GM21381 (cell line): ENCODE data around the gene CSAD.
A peak's percentile ranks its signal among the peaks of the same experiment; 100 is the strongest.
"Not testable (repeated sequence)": the region's sequence is repeated elsewhere in the genome, so short reads cannot be mapped to it uniquely, and the experiment has no call there.

ENCODE experiments used
- ATAC-seq: cut with Tn5 transposase; IDR thresholded peaks from one replicate; pipeline ENCODE4 v1.9.1; 2021; ENCODE audit warnings: mild to moderate bottlenecking, moderate library complexity; ENCODE audit not compliant: unreplicated experiment

Gene CSAD

DNA sequence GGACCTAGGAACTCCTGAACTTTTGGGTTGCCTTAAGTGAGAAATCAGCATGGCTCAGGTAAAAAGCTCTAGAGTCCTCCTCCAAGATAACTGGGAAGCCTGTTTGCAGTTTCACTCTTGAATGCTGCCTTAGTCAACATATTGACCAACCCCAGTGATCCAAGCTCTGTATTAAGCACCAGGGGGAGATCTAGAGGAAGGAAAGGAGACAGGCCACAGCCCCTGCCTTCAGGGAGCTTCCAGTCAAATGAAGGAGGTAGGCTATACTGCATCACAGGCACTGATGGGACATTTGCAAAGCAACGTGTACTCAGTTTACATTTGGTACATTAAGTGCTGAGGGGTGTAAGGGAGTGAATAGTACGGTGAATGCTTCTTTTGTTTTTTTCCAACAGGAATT is 1.2 kb upstream of the CSAD start:
- no peak for ATAC-seq

DNA sequence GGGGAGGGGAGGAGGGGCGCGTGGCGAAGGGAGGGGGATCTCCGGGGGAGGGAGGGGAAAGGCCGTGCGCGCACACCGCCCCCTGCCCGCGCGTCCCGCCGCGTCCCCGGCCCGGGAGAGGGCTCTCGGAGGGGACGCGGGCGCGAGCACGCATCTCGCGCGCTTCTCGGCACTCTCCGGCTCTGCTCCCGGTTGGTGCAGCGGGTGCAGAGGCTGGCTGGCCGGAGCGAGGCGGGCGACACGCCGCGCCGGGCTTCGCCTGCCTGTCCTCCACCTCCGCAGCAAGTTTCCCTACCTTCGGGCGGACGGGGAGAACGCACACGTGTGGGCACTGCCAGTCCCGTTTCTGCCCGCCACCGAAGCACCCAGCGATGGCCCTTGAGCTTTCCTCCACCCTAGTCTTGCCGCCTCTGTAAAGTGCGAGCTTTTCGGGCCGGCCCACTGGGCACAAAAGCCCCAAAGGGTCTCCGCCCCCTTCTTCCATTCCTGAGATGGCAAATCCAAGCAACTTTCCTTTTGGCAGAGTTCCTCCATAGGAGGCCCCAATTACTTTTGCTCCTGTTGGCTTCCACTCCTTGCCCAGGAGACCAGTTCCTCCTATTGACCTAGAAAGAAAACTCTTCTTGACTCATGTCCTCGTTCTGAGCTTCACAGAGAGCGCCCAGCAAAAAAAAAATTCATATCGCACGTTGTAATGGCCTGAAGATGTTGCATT is 363 bp upstream of the CSAD start:
- ATAC-seq, result peak; percentile 45

DNA sequence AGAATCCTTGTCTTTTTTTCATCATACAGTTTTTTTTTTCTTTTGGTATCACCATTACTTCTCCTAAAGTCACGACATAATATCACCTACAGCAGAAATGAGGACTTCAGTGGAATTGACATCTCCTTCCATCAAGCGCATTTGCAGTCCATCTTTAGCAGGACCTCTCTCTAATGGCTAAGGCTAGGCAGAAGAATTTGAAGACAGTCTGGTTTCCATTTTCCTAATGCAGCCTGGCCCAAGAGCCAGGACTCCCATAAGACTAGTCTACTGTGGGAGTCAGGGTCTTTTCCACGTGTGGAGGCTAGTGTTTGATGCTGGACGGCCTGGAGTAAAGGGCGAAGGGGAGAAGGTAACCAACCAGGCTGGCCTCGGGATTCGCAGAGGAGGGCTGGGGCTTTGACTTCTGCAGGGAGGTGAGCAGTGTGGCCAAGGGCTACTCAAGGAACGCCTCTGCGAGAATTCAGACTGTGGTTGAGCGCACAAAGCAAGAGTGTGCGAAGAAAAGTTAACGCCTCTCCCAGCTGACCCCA is 972 bp downstream of the CSAD start:
- ATAC-seq, result peak; percentile 3

DNA sequence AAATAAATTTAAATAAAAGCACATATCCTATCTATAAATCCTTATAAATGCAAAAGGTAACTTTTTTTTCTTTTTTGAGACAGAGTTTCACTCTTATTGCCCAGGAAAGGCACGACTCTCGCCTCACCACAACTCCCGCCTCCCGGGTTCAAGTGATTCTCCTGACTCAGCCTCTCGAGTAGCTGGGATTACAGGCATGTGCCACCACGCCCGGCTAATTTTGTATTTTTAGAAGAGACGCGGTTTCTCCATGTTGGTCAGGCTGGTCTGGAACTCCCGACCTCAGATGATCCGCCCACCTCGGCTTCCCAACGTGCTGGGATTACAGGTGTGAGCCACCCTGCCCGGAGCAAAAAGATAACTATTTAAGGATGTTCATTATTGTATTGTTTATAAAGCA is 1.9 kb downstream of the CSAD start:
- not testable (repeated sequence) for ATAC-seq

DNA sequence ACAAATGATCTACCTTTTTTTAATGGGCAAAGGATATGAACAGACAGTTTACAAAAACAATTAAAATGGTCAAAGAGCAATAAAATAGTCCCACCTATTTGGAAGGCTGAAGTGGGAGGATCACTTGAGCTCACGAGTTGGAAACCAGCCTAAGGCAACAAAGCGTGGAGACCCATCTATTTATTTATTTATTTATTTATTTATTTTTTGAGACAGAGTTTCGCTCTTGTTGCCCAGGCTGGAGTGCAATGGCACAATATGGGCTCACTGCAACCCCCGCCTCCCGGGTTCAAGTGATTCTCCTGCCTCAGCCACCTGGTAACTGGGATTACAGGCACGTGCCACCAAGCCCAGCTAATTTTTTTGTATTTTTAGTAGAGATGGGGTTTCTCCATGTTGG is 3.3 kb downstream of the CSAD start:
- ATAC-seq, result not testable (repeated sequence)

DNA sequence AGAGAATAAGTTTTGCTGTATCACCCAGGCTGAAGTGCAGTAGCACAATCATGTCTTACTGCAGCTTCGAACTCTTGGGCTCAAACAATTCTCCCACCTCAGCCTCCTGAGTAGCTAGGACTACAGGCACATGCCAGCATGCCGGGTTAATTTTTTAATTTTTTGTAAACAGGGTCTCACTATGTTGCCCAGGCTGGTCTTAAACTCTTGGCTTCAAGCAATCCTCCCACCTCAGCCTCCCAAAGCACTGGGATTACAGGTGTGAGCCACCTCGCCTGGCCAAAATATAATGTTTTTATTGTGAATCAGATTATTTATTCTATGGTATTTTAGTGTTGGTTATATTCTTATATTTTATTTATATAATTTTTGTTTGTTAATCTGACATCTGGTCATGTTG is 4.0 kb downstream of the CSAD start:
- no peak for ATAC-seq

DNA sequence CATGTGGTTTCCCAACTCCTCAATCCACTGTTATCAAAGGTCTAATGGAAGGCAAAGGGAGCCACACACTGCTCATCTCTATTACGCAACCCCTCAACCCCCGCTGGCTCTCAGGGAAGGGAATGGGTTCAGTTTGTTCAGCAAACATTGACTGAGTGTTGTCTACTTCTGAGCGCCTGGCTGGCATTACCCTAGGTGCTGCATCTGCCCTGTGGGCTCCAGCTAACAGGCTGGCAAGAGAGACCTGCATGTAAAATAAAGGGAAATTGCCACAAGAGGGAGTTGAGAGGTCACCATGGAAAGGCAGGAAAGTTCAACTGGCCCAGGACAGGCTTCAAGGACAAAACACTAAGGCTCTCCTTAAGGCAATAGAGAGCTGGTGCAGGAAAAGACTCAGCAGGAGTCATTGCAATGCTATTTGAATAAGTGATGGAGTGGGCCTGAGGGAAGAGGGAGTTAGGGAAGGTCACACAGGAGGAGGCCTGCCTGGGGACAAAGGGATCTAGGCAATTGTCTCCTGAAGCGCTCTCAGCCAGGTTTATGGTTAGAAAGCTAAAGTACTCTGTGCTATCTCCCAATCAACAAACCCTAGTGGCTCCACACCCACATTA is 5.7 kb downstream of the CSAD start:
- no peak for ATAC-seq

DNA sequence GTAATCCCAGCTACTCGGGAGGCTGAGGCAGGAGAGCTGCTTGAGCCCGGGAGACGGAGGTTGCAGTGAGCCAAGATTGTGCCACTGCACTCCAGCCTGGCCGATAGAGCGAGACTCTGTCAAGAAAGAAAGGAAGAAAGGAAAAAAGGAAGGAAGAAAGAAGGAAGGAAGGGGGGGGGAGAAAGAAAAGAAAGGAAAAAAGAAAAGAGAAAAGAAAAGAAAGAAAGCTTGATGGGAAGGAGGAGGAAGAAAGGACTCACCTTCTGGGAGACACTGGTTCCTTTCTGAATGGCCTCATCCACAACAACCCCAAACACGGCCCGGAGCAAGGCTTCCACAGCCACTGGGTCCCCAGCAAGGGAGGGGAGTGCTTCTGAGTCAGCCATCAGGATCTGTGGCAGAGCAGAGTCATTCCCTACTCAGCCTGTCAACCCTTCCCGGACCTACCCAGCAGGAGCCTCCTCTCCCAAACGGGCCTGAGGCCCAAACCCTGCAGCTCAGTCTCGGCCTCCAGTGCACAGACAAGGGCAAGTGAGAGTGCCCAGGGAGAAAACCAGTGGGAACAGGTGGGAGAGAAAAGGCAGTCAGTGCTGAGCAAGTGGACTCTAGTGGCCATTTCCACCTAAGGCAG is 7.5 kb downstream of the CSAD start:
- ATAC-seq, result no peak

DNA sequence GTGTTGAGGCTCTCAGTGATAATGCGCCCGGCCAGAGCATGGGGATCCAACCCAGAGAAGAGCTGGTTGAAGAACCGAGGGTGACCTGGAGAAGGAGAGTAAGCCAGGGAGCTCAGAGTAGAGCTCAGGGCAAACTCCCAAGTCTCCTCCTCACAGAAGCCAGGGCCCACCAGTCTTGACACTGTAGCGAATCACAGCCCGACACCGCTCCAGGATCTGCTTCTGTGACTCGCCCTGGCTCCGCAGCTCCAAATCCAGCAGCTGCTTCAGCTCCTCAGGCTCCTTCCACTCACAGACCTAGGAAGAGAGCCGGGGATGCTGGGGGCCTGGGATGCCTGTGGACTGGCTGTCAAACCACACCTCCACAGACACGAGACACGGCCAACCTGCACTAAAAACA is 8.4 kb downstream of the CSAD start:
- ATAC-seq, result no peak

DNA sequence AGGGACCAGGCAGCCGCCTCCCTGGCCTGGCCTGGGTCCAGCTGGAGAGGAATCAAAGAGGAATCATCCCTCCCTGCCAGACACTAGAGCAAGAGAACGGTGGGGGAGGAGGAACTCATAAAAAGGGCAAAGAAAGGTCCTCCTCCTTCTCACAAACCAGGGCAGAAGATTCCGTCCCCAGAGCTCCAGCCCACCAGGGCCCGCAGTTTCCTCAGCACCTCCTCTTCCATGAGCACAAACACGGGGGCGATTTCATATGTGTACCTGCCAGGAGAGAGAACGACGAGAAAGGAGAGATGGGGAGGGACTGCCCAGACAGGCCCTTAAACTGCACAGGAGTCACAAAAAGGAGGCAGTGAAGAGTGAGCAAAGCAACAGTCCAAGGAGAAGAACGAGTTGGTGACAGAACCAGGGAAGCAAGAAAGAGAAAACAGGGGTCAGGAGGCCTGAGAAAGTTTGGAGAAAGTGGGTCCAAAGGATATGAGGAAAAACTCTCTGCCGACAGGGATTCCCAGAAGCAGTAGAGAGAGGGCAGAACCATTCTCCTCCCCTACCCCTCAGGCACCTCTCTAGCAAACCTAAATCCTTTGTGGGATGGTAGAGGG is 8.9 kb downstream of the CSAD start:
- no peak for ATAC-seq

DNA sequence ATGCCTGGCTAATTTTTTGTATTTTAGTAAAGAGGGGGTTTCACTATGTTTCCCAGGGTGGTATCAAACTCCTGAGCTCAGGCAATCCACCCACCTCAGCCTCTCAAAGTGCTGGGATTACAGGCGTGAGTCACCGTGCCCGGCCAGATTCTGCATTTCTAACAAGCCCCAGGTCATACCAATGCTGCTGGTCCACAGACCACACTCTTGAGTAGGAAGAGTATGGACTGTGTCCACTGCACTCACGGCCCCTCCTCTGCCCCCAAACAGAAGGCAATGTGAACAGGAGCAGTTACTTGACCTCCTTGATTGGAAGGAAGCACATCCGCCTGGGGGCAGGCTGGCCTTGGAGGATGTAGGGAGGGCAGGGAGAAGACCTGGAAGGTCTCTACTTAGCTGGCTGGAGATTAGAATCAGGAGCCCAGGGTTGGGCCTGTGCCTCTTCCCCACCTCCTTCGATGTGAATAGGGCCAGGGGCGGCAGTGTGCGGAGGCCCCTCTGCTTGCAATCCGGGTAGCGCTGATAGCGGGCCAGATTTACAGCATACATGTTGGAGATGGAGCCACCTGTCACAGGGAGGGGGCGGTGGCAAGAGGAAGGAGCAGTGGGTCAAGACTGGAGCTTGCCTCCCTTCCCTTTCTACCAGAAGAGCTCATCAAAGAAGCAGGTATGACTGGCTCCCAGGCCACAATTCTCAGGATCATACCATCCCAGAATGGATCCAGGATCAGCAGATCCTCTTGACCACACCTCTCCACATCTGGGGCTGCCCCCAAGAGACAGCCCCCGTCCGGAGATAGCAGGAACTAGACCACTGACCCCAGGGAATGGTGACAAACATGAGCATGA is 9.6 kb downstream of the CSAD start:
- no peak for ATAC-seq

DNA sequence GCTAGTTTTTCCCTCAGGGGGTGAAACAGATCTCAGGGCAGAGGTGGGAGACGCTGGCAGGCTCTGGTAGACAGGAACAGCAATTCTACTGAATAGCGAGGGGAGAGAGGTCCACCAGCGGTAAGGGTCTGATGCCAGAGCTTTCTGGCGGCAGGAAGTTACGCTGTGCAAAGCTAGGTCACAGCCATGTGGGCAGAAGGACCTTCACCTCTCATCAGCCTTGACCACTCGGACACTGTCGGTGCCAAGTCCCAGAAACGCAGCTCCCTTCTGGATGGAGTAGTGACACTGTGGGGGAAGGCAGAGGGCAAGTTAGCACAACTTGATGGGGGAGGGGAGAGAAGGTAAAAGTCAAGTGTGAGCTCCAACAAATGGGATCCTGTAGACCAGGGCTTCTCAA is 10.5 kb downstream of the CSAD start:
- no peak for ATAC-seq

DNA sequence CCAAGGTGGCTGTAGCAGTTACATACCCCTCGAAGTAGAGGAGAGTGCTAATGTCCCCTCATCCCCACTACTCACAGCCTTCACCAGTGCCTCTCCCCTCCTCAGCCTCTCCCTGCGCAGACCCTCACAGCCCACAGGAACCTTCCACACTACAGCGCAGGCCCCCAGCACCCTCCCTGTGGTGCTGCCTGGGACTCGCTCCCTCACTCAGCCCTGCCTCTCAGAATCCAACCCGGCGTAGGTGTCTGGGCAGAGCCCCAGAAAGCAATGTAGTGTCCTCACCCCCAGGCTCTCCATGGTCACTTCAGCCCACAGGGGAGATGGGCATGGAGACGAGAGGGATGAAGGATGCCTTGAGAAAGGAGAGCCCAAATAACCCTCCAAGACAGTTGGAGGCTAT is 11.1 kb downstream of the CSAD start:
- no peak for ATAC-seq

DNA sequence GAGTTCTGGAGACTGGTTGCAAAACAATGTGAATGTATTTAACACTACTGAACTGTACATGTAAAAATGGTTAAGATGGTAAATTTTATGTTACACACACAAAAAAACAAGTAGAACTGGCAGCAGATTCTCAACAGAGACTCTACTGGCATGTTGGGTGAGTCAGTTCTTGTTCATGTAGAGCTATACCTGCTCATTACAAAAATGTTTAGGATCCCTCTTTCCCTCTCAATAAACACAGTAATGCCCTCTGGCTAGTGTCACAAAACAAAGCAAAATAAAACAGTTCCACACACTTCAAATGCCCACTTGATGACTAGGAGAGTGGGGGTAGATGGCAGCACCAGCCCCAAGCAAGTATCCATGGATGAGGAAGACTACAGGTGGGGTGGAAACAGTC is 13.9 kb downstream of the CSAD start:
- ATAC-seq, result no peak

DNA sequence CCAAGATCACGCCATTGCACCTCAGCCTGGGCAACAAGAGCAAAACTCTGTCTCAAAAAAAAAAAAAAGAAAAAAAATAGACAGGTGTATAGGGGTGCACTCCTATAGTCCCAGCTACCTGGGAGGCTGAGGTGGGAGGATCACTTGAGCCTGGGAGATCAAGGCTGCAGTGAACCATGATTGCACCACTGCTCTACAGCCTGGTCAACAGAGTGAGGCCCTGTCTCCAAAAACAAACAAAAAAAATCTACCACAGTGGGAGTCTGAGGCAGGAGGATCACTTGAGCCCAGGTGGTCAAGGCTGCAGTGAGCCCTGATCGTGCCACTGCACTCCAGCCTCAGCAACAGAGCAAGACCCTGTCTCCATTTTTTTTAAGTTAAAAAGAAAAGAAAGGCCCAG is 17.7 kb downstream of the CSAD start:
- ATAC-seq, result not testable (repeated sequence)

DNA sequence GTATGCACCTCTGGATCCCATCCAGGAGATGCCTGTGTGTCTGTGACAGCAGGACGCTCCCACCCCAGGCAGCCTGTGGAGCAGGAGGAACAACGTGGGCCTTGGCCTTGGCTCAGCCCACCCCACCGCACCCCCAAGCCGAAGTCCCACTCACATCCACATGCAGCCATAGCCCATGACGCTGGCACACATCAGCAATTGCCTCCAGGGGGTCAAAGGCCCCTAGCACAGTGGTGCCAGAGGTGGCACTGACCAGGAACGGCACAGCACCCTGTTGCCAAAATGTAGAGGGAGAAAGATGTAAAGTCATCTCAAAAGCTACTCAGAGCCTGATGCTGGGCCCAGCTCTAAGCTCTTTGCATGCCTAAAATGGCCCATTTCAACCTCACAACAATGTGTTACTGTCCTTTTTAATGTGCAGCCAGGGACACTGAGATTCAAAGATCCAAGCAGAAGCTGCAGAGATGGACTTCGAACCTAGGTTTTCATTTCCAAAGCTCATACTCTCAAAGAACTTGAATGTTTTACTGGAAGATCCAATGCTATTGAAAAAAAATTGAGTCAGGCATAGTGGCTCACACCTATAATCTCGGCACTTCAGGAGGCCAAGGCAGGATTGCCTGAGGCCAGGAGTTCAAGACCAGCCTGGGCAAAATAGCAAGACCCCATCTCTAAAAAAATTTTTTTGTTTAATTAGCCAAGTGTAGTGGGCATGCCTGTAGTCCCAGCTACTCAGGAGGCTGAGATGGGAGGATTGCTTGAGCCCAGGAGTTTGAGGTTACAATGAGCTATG is 19.4 kb downstream of the CSAD start:
- no peak for ATAC-seq

DNA sequence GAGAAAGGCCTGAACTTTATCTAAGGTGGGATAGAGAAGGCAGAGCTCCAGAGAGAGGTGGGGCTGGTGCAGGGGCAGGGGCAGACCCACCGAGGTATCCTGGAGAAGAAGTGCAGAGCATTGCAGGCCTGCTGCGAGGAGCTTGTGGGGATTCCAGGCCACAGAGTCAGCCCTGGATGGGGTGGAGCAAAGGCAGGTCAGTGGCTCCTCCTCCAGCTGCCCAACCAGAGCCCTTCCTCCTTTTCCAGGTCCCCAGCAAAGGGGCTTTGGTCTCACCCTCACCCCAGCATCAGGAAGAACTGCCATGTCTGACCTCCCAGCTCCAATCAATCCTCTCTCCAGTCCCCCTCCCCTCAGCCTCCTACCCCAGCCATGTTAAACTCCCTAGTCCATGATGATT is 20.1 kb downstream of the CSAD start:
- no peak for ATAC-seq

DNA sequence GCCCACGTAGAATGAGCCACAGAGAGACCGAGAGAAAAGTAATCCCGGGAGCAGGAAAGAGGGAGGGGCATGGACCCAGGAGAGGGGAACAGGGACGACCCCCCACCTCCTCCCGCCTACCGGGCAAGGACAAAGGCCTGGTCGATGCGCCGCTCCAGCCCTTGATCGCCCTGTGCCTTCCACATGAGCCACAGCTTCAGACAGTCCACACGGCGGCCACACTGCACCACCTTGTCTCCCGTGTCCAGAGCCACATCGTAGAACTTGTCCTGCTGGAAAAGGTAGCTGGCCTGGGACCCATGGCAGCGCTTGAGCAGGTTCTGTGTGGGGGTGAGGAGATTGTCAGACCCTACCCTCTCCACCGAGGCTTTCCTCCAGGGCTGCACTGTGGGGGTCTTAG is 20.7 kb downstream of the CSAD start:
- no peak for ATAC-seq

DNA sequence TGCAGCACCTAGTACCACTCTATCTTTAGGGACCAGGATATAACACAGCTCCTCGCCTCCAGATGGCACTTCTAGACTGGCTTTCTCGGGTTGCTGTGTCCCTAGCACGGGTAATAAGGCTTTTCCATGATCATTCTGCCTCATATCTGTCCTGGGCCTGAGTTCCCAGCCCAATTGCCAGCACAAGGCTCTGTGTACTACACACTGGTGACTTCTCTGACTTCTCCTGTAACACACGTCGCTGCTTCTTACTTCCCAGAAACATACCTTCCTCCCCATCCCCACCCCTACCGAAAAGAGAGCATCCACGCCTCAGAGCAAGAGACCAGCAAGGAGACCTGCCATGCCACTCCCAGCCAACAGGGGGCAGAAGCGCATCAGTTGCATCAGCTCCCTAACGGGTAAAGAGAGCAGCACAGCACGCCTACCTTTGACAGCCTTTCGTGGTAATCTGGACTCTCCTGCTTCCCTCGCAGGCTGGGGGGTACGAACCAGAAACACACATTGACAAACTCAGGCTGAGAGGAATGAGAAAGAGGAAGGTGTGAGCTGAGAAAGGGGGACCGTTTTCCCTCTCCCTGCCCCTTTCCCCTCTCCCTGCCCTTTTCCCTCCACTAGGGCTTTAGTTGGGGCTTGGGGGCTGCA is 21.4 kb downstream of the CSAD start:
- ATAC-seq, result peak; percentile 80

DNA sequence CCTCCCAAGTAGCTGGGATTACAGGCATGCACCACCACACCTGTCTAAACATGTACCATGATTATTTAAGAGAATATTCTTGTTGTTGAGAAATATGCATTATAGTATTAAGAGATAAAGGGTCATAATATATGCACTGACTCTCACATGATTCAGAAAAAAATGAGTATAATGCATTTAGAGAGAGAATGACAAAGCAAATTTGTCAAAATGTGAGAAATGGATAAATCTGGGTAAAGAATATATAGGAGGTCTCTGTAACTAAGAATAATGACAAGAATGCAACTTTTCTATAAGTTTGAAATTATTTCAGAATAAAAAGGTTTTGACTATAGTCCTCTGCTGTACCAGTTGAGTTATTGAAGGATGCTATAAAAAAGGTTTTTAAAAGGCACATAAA is 28.3 kb downstream of the CSAD start:
- no peak for ATAC-seq
